T-cell (primary cell): ENCODE data around the gene DSG3. TPM values are rescaled to one million over a fixed set of nuclear protein-coding genes. Genes with fewer than 3 reads are reported as not detected.

Source experiments
- ATAC-seq, 4 experiments: fragments of 200-7000 bp in 3 of 4; fragments of 150-1000 bp in 1 of 4; cut with Tn5 transposase; replicated peaks in 1 of 4; 1 replicate in 3 of 4; 2 replicates in 1 of 4; pipeline ENCODE4 v1.10.0; 2021; ENCODE audit warnings: moderate library complexity in 3 of 4, mild to moderate bottlenecking in 2 of 4, moderate number of reproducible peaks in 1 of 4
- CTCF ChIA-PET, 2 donors: fragments of 300-600 bp; sonication (Branson Sonifier 250); formaldehyde crosslinking; loops; one replicate each; lab custom pipeline; 2022; ENCODE audit warnings: antibody characterized with exemption in 2 of 2; lab: Charles Lee
- POLR2A ChIA-PET, 2 donors: fragments of 300-600 bp; sonication (Branson Sonifier 250); formaldehyde crosslinking; loops; one replicate each; lab custom pipeline; 2022; ENCODE audit warnings: antibody characterized with exemption in 2 of 2; lab: Charles Lee
- DNase-seq, 35 experiments: peaks; one replicate each; pipeline versions ENCODE4 v3.0.0 to v3.0.0-alpha.2; 2013 to 2023
- H3K27ac ChIP-seq: one replicate; pipeline ENCODE4 v1.5.1; 2013; ENCODE audit warnings: low read length
- H3K27me3 ChIP-seq, 2 experiments: replicated peaks in 1 of 2; 1 replicate in 1 of 2; 2 replicates in 1 of 2; pipeline versions ENCODE4 v1.6.1 to v1.7.0; 2013; ENCODE audit warnings: low read length in 1 of 2, mixed read lengths in 1 of 2; ENCODE audit not compliant: control insufficient read depth in 2 of 2, insufficient read depth in 2 of 2; ENCODE audit errors: extremely low read depth in 1 of 2
- H3K36me3 ChIP-seq, 2 donors: 1 replicate in 1 of 2; 2 replicates in 1 of 2; pipeline versions ENCODE4 v1.6.1 to v1.7.0; 2013; ENCODE audit warnings: low read length in 1 of 2; ENCODE audit not compliant: control insufficient read depth in 2 of 2, insufficient read depth in 1 of 2; ENCODE audit errors: extremely low read depth in 1 of 2
- H3K4me1 ChIP-seq, 2 experiments: 1 replicate in 1 of 2; 2 replicates in 1 of 2; pipeline versions ENCODE4 v1.6.1 to v1.7.0; 2013; ENCODE audit warnings: low read length in 2 of 2, mixed read lengths in 1 of 2; ENCODE audit not compliant: insufficient read depth in 2 of 2, control insufficient read depth in 1 of 2; ENCODE audit errors: extremely low read depth in 1 of 2
- H3K4me3 ChIP-seq, 2 donors: 1 replicate in 1 of 2; 2 replicates in 1 of 2; pipeline versions ENCODE4 v1.5.1 to v1.7.0; 2013; ENCODE audit warnings: mild to moderate bottlenecking in 2 of 2, low read length in 1 of 2, moderate library complexity in 1 of 2; ENCODE audit not compliant: control insufficient read depth in 1 of 2; ENCODE audit errors: extremely low read depth in 1 of 2
- H3K9me3 ChIP-seq: 2 replicates; pipeline ENCODE4 v1.7.0; 2013
- H3K27ac Mint-ChIP-seq, 2 donors: one replicate each; pipeline ENCODE4 v1.8.0; 2020 to 2021; ENCODE audit warnings: mild to moderate bottlenecking in 2 of 2, mixed read lengths in 2 of 2
- H3K27me3 Mint-ChIP-seq, 2 donors: one replicate each; pipeline ENCODE4 v1.8.0; 2021 to 2022; ENCODE audit warnings: mixed read lengths in 2 of 2
- H3K36me3 Mint-ChIP-seq: one replicate; pipeline ENCODE4 v1.8.0; 2021; ENCODE audit warnings: mixed read lengths
- H3K4me1 Mint-ChIP-seq, 3 donors: one replicate each; pipeline ENCODE4 v1.8.0; 2020 to 2022; ENCODE audit warnings: mixed read lengths in 3 of 3, mild to moderate bottlenecking in 1 of 3
- H3K4me3 Mint-ChIP-seq, 3 donors: one replicate each; pipeline ENCODE4 v1.8.0; 2020 to 2022; ENCODE audit warnings: mild to moderate bottlenecking in 3 of 3, mixed read lengths in 3 of 3, moderate library complexity in 3 of 3
- H3K9me3 Mint-ChIP-seq, 3 donors: one replicate each; pipeline ENCODE4 v1.8.0; 2020 to 2022; ENCODE audit warnings: mixed read lengths in 3 of 3
- WGBS: methylation state at CpG from one replicate; pipeline ENCODE4 v1.1.5; 2013; ENCODE audit warnings: missing lambda C conversion rate; ENCODE audit not compliant: insufficient coverage; 5-methylcytosine and 5-hydroxymethylcytosine counted together
- total RNA-seq, 35 experiments: library from RNA in 6 of 35; stranded (reverse) in 6 of 35; fragments of 120-200 nt in 1 of 35; gene quantifications; one replicate each; pipeline versions ENCODE4 v1.2.1 to v1.2.4 and lab custom pipeline; 2013 to 2026

DSG3 gene, protein sequence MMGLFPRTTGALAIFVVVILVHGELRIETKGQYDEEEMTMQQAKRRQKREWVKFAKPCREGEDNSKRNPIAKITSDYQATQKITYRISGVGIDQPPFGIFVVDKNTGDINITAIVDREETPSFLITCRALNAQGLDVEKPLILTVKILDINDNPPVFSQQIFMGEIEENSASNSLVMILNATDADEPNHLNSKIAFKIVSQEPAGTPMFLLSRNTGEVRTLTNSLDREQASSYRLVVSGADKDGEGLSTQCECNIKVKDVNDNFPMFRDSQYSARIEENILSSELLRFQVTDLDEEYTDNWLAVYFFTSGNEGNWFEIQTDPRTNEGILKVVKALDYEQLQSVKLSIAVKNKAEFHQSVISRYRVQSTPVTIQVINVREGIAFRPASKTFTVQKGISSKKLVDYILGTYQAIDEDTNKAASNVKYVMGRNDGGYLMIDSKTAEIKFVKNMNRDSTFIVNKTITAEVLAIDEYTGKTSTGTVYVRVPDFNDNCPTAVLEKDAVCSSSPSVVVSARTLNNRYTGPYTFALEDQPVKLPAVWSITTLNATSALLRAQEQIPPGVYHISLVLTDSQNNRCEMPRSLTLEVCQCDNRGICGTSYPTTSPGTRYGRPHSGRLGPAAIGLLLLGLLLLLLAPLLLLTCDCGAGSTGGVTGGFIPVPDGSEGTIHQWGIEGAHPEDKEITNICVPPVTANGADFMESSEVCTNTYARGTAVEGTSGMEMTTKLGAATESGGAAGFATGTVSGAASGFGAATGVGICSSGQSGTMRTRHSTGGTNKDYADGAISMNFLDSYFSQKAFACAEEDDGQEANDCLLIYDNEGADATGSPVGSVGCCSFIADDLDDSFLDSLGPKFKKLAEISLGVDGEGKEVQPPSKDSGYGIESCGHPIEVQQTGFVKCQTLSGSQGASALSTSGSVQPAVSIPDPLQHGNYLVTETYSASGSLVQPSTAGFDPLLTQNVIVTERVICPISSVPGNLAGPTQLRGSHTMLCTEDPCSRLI
- not detected for total RNA-seq
- total RNA-seq (2013) = not detected
- 0 to 0.34 (median 0) reads per million in 29 experiments for total RNA-seq (lab: John Stamatoyannopoulos, UW)

GRCh38 chr18:31447530-31448191 is at the start of gene DSG3:
DSG3 (plus strand) TSS chr18:31447741; CDS start chr18:31447878, 137 bp downstream.
- H3K4me3 Mint-ChIP-seq = no peak within 1 kb of the TSS

DNA sequence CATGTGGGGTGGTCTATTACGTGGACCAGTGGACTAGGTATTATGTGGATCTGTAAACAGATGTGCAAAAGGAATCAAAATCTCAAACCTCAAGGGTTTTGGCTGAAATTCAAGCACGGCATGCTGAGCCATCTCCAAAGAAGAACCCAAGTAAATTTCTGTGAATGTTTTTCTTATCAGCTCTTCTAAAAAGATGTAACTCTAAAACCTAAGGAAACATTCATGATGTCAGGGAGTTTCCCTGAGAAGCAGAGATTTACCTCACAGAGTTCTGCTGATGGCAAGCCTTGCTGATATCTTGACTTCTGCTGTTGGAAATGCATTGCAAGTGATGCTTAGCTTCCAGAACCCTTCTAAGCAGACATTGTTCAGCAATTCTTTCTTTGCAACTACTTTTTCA is 49.4 kb upstream of the DSG3 start:
- WGBS = no CpG with 5 or more reads among the region's 2 CpGs
- Mint-ChIP-seq H3K36me3 (no peaks in the 10 kb centered on the region), H3K27me3 (no peaks in the 10 kb centered on the region), H3K9me3 (no peaks in the 10 kb centered on the region), H3K4me3 (no peak overlapping the region), H3K4me1 (no peaks in the 10 kb centered on the region), H3K27ac (no peak overlapping the region)
- Histone ChIP-seq H3K4me3 (no peak overlapping the region), H3K9me3 (no peaks in the 10 kb centered on the region), H3K36me3 (no peaks in the 10 kb centered on the region), H3K27ac (no peak overlapping the region), H3K4me1 (no peaks in the 10 kb centered on the region), H3K27me3 (no peaks in the 10 kb centered on the region)
- ChIA-PET POLR2A (no interaction called here), CTCF (no interaction called here)
- no peak for ATAC-seq
- no peak for DNase-seq

More at GRCh38 chr18:31447530-31448191, at the start of gene DSG3:
- no peaks in the 10 kb centered on the region for H3K36me3 ChIP-seq
- no peak within 1 kb of the TSS for H3K27ac ChIP-seq
- Mint-ChIP-seq H3K4me1 (no peaks in the 10 kb centered on the region), H3K36me3 (no peaks in the 10 kb centered on the region), H3K27ac (no peak within 1 kb of the TSS), H3K9me3 (peaks cover 0 to 2% (median 0%) of the 10 kb centered on the region in 3 donors), H3K27me3 (peaks cover 0 to 3% of the 10 kb centered on the region in 2 donors)
- no peak for ATAC-seq
- CTCF ChIA-PET = no interaction called here
- H3K27me3 ChIP-seq = no peaks in the 10 kb centered on the region
- POLR2A ChIA-PET = no interaction called here
- no peak for DNase-seq
- no peaks in the 10 kb centered on the region for H3K9me3 ChIP-seq
- 79% methylated on average over 6 of the region's 9 CpGs for WGBS
- H3K4me1 ChIP-seq = no peaks in the 10 kb centered on the region
- H3K4me3 ChIP-seq = no peak within 1 kb of the TSS

DNA sequence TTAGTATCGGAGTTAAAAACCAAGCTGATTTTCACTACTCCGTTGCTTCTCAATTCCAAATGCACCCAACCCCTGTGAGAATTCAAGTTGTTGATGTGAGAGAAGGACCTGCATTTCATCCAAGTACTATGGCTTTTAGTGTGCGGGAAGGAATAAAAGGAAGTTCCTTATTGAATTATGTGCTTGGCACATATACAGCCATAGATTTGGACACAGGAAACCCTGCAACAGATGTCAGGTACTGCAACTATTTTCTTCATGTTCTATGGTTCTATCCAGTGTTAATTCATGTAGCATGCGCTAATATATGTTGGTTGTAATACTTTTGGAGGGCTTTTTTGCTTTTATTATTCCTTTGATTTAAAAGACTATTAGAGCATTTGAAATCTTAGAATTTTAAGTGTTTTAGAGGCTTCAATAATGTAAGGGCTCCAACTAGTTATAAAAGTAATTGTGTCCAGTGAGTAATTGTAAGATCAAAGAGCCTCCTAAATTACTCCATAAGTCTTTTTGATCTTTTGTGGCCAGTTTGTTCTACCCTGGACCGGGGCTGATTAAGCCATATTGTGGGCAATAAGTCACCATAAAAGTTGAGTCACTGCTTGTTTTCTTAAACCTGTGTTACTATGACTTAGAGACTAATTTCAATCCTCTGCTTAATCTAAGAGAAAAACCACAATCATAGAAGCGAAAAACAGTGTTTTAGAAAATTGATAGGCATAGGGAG is 48.1 kb upstream of the DSG3 start:
- Histone ChIP-seq H3K9me3 (no peaks in the 10 kb centered on the region), H3K4me3 (no peak overlapping the region), H3K27me3 (no peaks in the 10 kb centered on the region), H3K36me3 (no peaks in the 10 kb centered on the region), H3K27ac (no peak overlapping the region), H3K4me1 (no peaks in the 10 kb centered on the region)
- Mint-ChIP-seq H3K27ac (no peak overlapping the region), H3K4me3 (no peak overlapping the region), H3K36me3 (no peaks in the 10 kb centered on the region), H3K9me3 (no peaks in the 10 kb centered on the region), H3K27me3 (no peaks in the 10 kb centered on the region), H3K4me1 (no peaks in the 10 kb centered on the region)
- no CpG with 5 or more reads among the region's 6 CpGs for WGBS
- no peak for DNase-seq
- no peak for ATAC-seq
- POLR2A ChIA-PET = no interaction called here
- CTCF ChIA-PET = no interaction called here

DNA sequence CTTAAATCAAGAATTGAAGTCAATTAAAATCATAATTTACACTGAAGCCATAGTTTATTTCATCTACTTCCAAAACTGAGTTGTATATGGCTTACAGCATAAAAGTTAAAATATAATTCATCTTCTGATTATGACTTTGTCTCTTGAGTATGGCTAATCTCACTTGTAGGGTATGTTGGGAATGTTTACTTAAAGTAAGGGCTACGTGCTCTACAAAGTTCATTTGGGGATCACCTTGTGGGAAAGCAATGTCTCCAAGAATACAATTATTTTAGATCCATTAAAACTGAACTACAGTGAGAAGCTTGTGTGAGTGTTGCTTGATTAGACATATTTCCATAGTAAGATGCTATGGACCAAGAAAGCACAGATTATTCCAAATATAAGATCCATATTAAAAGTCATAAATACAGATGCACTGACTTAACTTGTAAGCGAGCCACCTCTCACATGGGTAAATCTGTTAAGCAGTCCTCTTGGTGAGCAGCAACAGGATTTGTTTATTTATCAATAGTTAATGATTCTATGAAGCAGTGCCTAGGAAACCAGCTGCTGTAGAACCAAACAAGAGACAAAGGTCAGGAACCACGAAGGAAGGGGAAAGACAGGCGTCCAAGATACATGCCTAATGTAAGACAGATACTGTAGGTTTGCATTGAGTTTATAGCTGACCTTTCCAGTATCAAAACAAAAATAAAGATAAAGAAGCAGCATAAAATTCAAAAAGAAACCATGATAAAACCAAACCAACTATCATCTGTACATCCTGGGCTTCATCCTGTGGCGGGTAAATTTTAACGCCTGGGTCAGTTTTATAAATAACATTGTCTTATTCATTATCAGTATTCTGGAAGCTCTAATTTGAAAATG is 46.1 kb upstream of the DSG3 start:
- no CpG with 5 or more reads among the region's 6 CpGs for WGBS
- POLR2A ChIA-PET = no interaction called here
- no peak overlapping the region for H3K4me3 Mint-ChIP-seq
- H3K27me3 Mint-ChIP-seq = no peaks in the 10 kb centered on the region
- DNase-seq = no peak
- CTCF ChIA-PET = no interaction called here
- no peaks in the 10 kb centered on the region for H3K9me3 ChIP-seq
- no peaks in the 10 kb centered on the region for H3K4me1 ChIP-seq
- no peaks in the 10 kb centered on the region for H3K36me3 Mint-ChIP-seq
- H3K27me3 ChIP-seq = no peaks in the 10 kb centered on the region
- no peak overlapping the region for H3K27ac ChIP-seq
- no peak overlapping the region for H3K4me3 ChIP-seq
- no peak overlapping the region for H3K27ac Mint-ChIP-seq
- ATAC-seq = no peak
- no peaks in the 10 kb centered on the region for H3K4me1 Mint-ChIP-seq
- H3K36me3 ChIP-seq = no peaks in the 10 kb centered on the region
- no peaks in the 10 kb centered on the region for H3K9me3 Mint-ChIP-seq

DNA sequence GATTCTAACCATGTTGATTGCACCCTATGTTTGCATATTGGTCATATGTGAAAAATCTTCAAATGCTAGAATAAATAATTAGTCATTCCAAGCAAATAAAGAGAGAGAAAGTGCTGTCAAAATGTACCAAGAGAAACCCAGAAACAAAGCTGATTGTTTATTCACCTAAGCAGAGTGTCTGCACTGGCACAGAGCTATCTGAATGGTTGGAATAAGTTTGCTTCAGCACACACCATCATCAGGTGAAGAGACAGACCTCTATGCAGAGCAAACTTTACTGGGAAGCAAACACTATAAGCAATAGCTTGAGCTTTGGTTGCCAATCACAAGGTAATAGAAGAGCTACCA is 45.5 kb upstream of the DSG3 start:
- H3K27ac Mint-ChIP-seq = no peak overlapping the region
- H3K27me3 Mint-ChIP-seq = no peaks in the 10 kb centered on the region
- Histone ChIP-seq H3K4me1 (no peaks in the 10 kb centered on the region), H3K36me3 (no peaks in the 10 kb centered on the region), H3K27ac (no peak overlapping the region), H3K9me3 (no peaks in the 10 kb centered on the region), H3K27me3 (no peaks in the 10 kb centered on the region), H3K4me3 (no peak overlapping the region)
- ChIA-PET CTCF (no interaction called here), POLR2A (no interaction called here)
- DNase-seq = no peak
- H3K9me3 Mint-ChIP-seq = no peaks in the 10 kb centered on the region
- ATAC-seq = no peak
- no peaks in the 10 kb centered on the region for H3K4me1 Mint-ChIP-seq
- no peak overlapping the region for H3K4me3 Mint-ChIP-seq
- H3K36me3 Mint-ChIP-seq = no peaks in the 10 kb centered on the region
